Prostate gland (tissue), 2 donors: ENCODE measurements around the gene GHR. TPM values are rescaled to one million over a fixed set of nuclear protein-coding genes. Genes with fewer than 3 reads are reported as not detected.

ENCODE experiments used
- DNase-seq: peaks from one replicate; pipeline ENCODE4 v3.0.0-alpha.2; 2019; ENCODE audit warnings: low spot score
- H3K27ac ChIP-seq, 2 donors: fragments of 200-600 bp; sonication (generic); 2 replicates each; pipeline ENCODE4 v1.5.1; 2017 to 2019
- H3K27me3 ChIP-seq: fragments of 200-600 bp; sonication (generic); replicated peaks from 2 replicates; pipeline ENCODE4 v1.5.1; 2019; ENCODE audit not compliant: insufficient read depth
- H3K36me3 ChIP-seq, 2 donors: fragments of 200-600 bp; sonication (generic); 1 replicate in 1 of 2; 2 replicates in 1 of 2; pipeline versions ENCODE4 v1.5.1 to v1.8.1; 2017 to 2019
- H3K4me1 ChIP-seq: fragments of 200-600 bp; sonication (generic); replicated peaks from 2 replicates; pipeline ENCODE4 v1.5.1; 2019
- H3K4me3 ChIP-seq, 2 donors: fragments of 200-600 bp; sonication (generic); 2 replicates each; pipeline ENCODE4 v1.5.1; 2017 to 2019
- H3K9me3 ChIP-seq: fragments of 200-600 bp; sonication (generic); 2 replicates; pipeline ENCODE4 v1.5.1; 2017
- CTCF ChIP-seq, 4 experiments: fragments of 200-600 bp in 2 of 4; fragments of 450-650 bp in 2 of 4; sonication (generic) in 2 of 4; IDR thresholded peaks; 1 replicate in 3 of 4; 2 replicates in 1 of 4; pipeline ENCODE4 v1.5.1; 2016 to 2019; ENCODE audit warnings: antibody characterized with exemption in 4 of 4, mild to moderate bottlenecking in 2 of 4, moderate library complexity in 2 of 4
- POLR2A ChIP-seq: fragments of 450-650 bp; IDR thresholded peaks from one replicate; pipeline ENCODE4 v1.6.1; 2016; ENCODE audit warnings: antibody characterized with exemption, mild to moderate bottlenecking
- POLR2AphosphoS5 ChIP-seq: sonication (generic); formaldehyde crosslinking; IDR thresholded peaks from one replicate; pipeline ENCODE4 v1.6.1; 2017; ENCODE audit warnings: antibody characterized with exemption
- WGBS: methylation state at CpG from one replicate; pipeline ENCODE4 v1.1.5; 2018; 5-methylcytosine and 5-hydroxymethylcytosine counted together
- intact Hi-C: fragments of 100-400 bp; cut with DNase I; formaldehyde crosslinking; loops from one replicate; pipeline ENCODE4 v1.14.2; 2022
- total RNA-seq, 2 donors: library from RNA; depleted of rRNA; stranded (reverse); fragments of >200 nt; gene quantifications; one replicate each; pipeline ENCODE4 v1.1.0, GENCODE V29; 2016

The GHR gene
- total RNA-seq, 2 donors from 2014 or later = 11.8 to 15.5 TPM

GRCh38 chr5:42516282-42517042, 93.2 kb downstream of the GHR start:
- TF ChIP-seq POLR2A (no peak), POLR2AphosphoS5 (peak; percentile 33)
- H3K36me3 ChIP-seq = no peaks in the 10 kb centered on the region
- 58% methylated on average over 4 of the region's 4 CpGs for WGBS
- H3K27ac ChIP-seq = no peak overlapping the region
- intact Hi-C loops = no loop called here
- no peaks in the 10 kb centered on the region for H3K9me3 ChIP-seq
- no peak for DNase-seq
- no peak overlapping the region for H3K4me3 ChIP-seq
- no peaks in the 10 kb centered on the region for H3K27me3 ChIP-seq
- peaks cover 5% of the 10 kb centered on the region for H3K4me1 ChIP-seq

DNA sequence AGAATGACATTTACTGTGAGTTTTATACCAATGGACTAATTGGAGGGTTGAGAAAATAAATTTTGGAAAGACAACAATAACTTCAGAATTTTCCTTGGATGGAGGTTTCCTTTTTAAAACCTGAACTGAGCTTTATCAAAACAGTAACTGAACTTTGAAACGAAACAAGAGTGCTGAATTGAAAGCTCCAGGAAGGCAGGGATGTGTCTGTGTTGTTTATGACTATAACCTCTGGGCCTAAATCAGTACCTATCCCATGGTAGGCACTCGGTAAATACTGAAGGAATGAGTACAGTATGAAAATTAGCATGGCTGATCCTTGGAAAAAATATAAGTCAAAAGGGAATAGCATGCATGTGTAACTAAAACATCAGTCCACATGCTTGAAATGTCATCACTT, 93.9 kb downstream of the GHR start:
- WGBS = 61% methylated on average over 2 of the region's 2 CpGs
- no peak for TF ChIP-seq POLR2AphosphoS5
- TF ChIP-seq CTCF (IDR thresholded peaks at IDR 0.05) = no peak
- TF ChIP-seq POLR2A = no peak
- H3K27ac ChIP-seq = no peak overlapping the region
- intact Hi-C loops = no loop called here
- H3K9me3 ChIP-seq = no peaks in the 10 kb centered on the region
- no peaks in the 10 kb centered on the region for H3K27me3 ChIP-seq
- no peak overlapping the region for H3K4me3 ChIP-seq
- no peaks in the 10 kb centered on the region for H3K36me3 ChIP-seq
- DNase-seq = no peak
- peaks cover 5% of the 10 kb centered on the region for H3K4me1 ChIP-seq

GRCh38 chr5:42518595-42519221, 95.5 kb downstream of the GHR start:
- Histone ChIP-seq H3K4me3 (no peak overlapping the region), H3K27me3 (no peaks in the 10 kb centered on the region), H3K36me3 (no peaks in the 10 kb centered on the region), H3K9me3 (no peaks in the 10 kb centered on the region), H3K27ac (peak overlapping the region in 1 of 2 donors; percentile 74), H3K4me1 (peaks cover 5% of the 10 kb centered on the region)
- no peak for DNase-seq
- 51% methylated on average over 8 of the region's 8 CpGs for WGBS
- TF ChIP-seq CTCF (IDR thresholded peaks at IDR 0.05) = no peak
- no peak for TF ChIP-seq POLR2A
- no peak for TF ChIP-seq POLR2AphosphoS5
- intact Hi-C loops = no loop called here

DNA sequence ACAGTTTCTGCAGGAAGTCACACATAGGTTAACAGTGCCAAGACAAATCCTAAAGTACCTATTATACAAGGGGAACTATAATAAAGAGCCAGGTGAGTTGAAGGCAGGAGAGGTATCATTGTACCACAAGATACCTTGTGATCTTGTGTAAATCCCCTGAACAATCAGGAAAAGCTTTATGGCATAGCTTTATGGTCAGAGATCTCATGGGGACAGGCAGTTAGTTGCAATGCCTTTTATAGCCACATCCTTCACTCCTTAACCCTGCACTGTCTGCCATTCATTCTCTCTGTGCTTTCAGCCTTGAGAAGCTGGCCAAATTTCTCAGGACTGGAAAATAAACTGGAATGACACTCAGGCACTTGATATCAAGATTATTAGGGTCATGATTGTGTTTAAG, 97.0 kb downstream of the GHR start:
- TF ChIP-seq POLR2AphosphoS5 (peak; percentile 90), POLR2A (no peak)
- no peaks in the 10 kb centered on the region for H3K9me3 ChIP-seq
- H3K27me3 ChIP-seq = no peaks in the 10 kb centered on the region
- H3K27ac ChIP-seq = peak overlapping the region in 1 of 2 donors; percentile 74
- intact Hi-C loops = no loop called here
- DNase-seq = peak; percentile 46
- no peak overlapping the region for H3K4me3 ChIP-seq
- H3K36me3 ChIP-seq = no peaks in the 10 kb centered on the region
- peaks cover 5% of the 10 kb centered on the region for H3K4me1 ChIP-seq

DNA sequence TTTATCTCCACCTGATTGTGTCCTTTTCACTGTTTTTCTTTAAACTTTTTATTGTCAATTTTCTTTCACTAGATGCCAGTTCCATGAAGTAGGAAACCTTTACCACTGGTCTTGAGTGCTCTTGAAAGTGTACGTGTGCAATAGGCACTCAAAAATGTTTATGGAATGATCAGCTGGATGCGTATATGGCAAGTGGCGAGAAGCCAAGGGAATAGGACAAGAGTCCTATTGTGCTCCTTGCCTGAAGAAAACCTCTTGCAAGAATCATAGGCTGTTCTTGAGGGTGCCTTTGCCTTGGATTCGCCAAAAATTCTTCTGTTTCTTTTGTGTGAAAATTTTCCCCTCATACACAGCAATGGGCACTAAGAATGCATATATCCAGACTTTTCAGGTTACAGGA, 97.7 kb downstream of the GHR start:
- no peak for TF ChIP-seq POLR2AphosphoS5
- H3K4me1 ChIP-seq = peaks cover 5% of the 10 kb centered on the region
- WGBS = 78% methylated on average over 4 of the region's 4 CpGs
- H3K4me3 ChIP-seq = no peak overlapping the region
- no peak for DNase-seq
- intact Hi-C loops = no loop called here
- H3K27me3 ChIP-seq = no peaks in the 10 kb centered on the region
- no peaks in the 10 kb centered on the region for H3K36me3 ChIP-seq
- H3K9me3 ChIP-seq = no peaks in the 10 kb centered on the region
- peak overlapping the region in 1 of 2 donors; percentile 74 for H3K27ac ChIP-seq

GRCh38 chr5:42521406-42521805, 98.2 kb downstream of the GHR start:
- Histone ChIP-seq H3K4me1 (peaks cover 5% of the 10 kb centered on the region), H3K27ac (peak overlapping the region in 1 of 2 donors; percentile 74), H3K27me3 (no peaks in the 10 kb centered on the region), H3K36me3 (no peaks in the 10 kb centered on the region), H3K4me3 (no peak overlapping the region), H3K9me3 (no peaks in the 10 kb centered on the region)
- intact Hi-C loops = no loop called here
- DNase-seq = no peak
- 80% methylated on average over 2 of the region's 2 CpGs for WGBS
- TF ChIP-seq POLR2AphosphoS5 (no peak), POLR2A (no peak), CTCF (IDR thresholded peaks at IDR 0.05) (no peak)
